Activated CD8-positive, alpha-beta memory T cell treated with anti-CD3 and anti-CD28 coated beads, Interleukin-2, amount 10 ng/mL, durations not matched to agents 7 days and 5 days (primary cell): ENCODE measurements around the gene TSTD1. TPM values are rescaled to one million over a fixed set of nuclear protein-coding genes. Genes with fewer than 3 reads are reported as not detected.
"Not testable (repeated sequence)": the region's sequence is repeated elsewhere in the genome, so short reads cannot be mapped to it uniquely, and the experiment has no call there.

Experiments used
- ATAC-seq: fragments of 150-1000 bp; cut with Tn5 transposase; one replicate; pipeline ENCODE4 v1.10.0; 2021; ENCODE audit warnings: moderate library complexity
- CTCF ChIA-PET: fragments of 350-600 bp; sonication (Branson Sonifier 250); formaldehyde crosslinking; loops from one replicate; lab custom pipeline; 2021; ENCODE audit warnings: antibody characterized with exemption; lab: Charles Lee
- DNase-seq: peaks from one replicate; pipeline ENCODE4 v3.0.0-alpha.2; 2020
- H3K27ac Mint-ChIP-seq: one replicate; pipeline ENCODE4 v1.8.0; 2021; ENCODE audit warnings: mild to moderate bottlenecking, mixed read lengths
- H3K27me3 Mint-ChIP-seq: one replicate; pipeline ENCODE4 v1.8.0; 2021; ENCODE audit warnings: mixed read lengths
- H3K36me3 Mint-ChIP-seq: one replicate; pipeline ENCODE4 v1.8.0; 2021; ENCODE audit warnings: mild to moderate bottlenecking, mixed read lengths
- H3K4me1 Mint-ChIP-seq: one replicate; pipeline ENCODE4 v1.8.0; 2021; ENCODE audit warnings: mixed read lengths
- H3K4me3 Mint-ChIP-seq: one replicate; pipeline ENCODE4 v1.8.0; 2021; ENCODE audit warnings: mild to moderate bottlenecking, moderate library complexity, mixed read lengths
- H3K9me3 Mint-ChIP-seq: one replicate; pipeline ENCODE4 v1.8.0; 2022; ENCODE audit warnings: low read depth, mixed read lengths
- total RNA-seq, 2 experiments: library from RNA; stranded (reverse); gene quantifications; one replicate each; pipeline ENCODE4 v1.2.3, GENCODE V29; 2021

The TSTD1 gene
- total RNA-seq, 2 experiments from 2014 or later, result 62.8 TPM

GRCh38 chr1:161076410-161076809 lies 37.6 kb upstream of the TSTD1 start:
- peaks cover 32% of the 10 kb centered on the region for H3K4me1 Mint-ChIP-seq
- no peaks in the 10 kb centered on the region for H3K9me3 Mint-ChIP-seq
- ATAC-seq, result no peak
- no peaks in the 10 kb centered on the region for H3K27me3 Mint-ChIP-seq
- DNase-seq, result no peak
- no peak overlapping the region for H3K27ac Mint-ChIP-seq
- H3K4me3 Mint-ChIP-seq, result no peak overlapping the region
- CTCF ChIA-PET, result interaction anchor here (0.5 to 1.6 kb wide), 2 partner anchors 21 to 84 kb away, joined by 3 to 7 read pairs; partner anchors contain the start of gene KLHDC9
- no peaks in the 10 kb centered on the region for H3K36me3 Mint-ChIP-seq

GRCh38 chr1:161074676-161075368 lies 36.1 kb upstream of the TSTD1 start:
- peaks cover 39% of the 10 kb centered on the region for H3K4me1 Mint-ChIP-seq
- DNase-seq, result no peak

GRCh38 chr1:161073474-161074121 lies 34.8 kb upstream of the TSTD1 start:
- H3K4me3 Mint-ChIP-seq, result no peak overlapping the region
- DNase-seq, result no peak
- no peak for ATAC-seq
- CTCF ChIA-PET, result interaction anchor here (8.2 kb wide), 1 partner anchor 24 kb away, joined by 154 read pairs; the partner anchor contains the start of gene KLHDC9
- peak overlapping the region; percentile 22 for H3K27ac Mint-ChIP-seq
- H3K9me3 Mint-ChIP-seq, result no peaks in the 10 kb centered on the region
- peaks cover 33% of the 10 kb centered on the region for H3K4me1 Mint-ChIP-seq
- H3K36me3 Mint-ChIP-seq, result peaks cover 9% of the 10 kb centered on the region
- no peaks in the 10 kb centered on the region for H3K27me3 Mint-ChIP-seq

More at GRCh38 chr1:161074676-161075368, 36.1 kb upstream of the TSTD1 start:
- CTCF ChIA-PET, result interaction anchor here (8.2 kb wide), 1 partner anchor 23 kb away, joined by 154 read pairs; the partner anchor contains the start of gene KLHDC9
- ATAC-seq, result no peak
- Mint-ChIP-seq H3K27me3 (no peaks in the 10 kb centered on the region), H3K36me3 (no peaks in the 10 kb centered on the region), H3K4me3 (no peak overlapping the region), H3K9me3 (no peaks in the 10 kb centered on the region), H3K27ac (no peak overlapping the region)

- CTCF ChIA-PET, result interaction anchor here (1.2 to 8.2 kb wide), 6 partner anchors 14 to 81 kb away, joined by 3 to 154 read pairs (median 8); partner anchors contain the start of genes KLHDC9, UFC1 and USF1
- H3K4me1 Mint-ChIP-seq, result peaks cover 36% of the 10 kb centered on the region
- H3K36me3 Mint-ChIP-seq, result peaks cover 14% of the 10 kb centered on the region
- H3K27ac Mint-ChIP-seq, result peak overlapping the region; percentile 22
- no peaks in the 10 kb centered on the region for H3K27me3 Mint-ChIP-seq
- no peak for DNase-seq
- no peaks in the 10 kb centered on the region for H3K9me3 Mint-ChIP-seq
- no peak for ATAC-seq
- H3K4me3 Mint-ChIP-seq, result no peak overlapping the region
Measured at GRCh38 chr1:161072751-161073449, 34.1 kb upstream of the TSTD1 start.

GRCh38 chr1:161071886-161072371 lies 33.2 kb upstream of the TSTD1 start:
- CTCF ChIA-PET, result interaction anchor here (0.8 to 8.2 kb wide), 14 partner anchors 8 to 82 kb away, joined by 3 to 154 read pairs (median 6); partner anchors contain the start of genes KLHDC9, TSTD1, UFC1 and USF1
- H3K27me3 Mint-ChIP-seq, result no peaks in the 10 kb centered on the region
- no peak overlapping the region for H3K4me3 Mint-ChIP-seq
- ATAC-seq (no peak), DNase-seq (peak; percentile 72)
- H3K9me3 Mint-ChIP-seq, result no peaks in the 10 kb centered on the region
- peaks cover 22% of the 10 kb centered on the region for H3K36me3 Mint-ChIP-seq
- H3K27ac Mint-ChIP-seq, result peak overlapping the region; percentile 50
- H3K4me1 Mint-ChIP-seq, result peaks cover 45% of the 10 kb centered on the region

DNA sequence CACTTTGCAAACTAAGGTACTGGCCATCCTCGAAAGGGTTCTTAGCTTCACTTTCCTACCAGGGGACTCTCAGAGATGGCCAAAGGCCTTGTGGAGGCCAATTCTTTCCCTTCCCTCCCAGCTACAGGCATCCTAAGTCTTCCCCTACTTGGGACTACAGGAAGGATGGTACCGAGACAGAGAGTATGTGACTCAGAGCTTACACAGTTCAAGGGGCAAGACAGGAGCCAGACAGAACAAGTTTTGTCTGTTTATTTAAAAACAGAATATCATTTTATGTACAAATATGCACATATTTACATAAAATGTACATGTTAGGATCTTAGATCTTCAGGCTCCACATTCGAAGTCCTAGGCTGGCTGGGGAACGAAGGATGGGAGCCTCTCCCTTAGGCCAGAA lies 32.0 kb upstream of the TSTD1 start:
- Mint-ChIP-seq H3K4me1 (peaks cover 54% of the 10 kb centered on the region), H3K4me3 (no peak overlapping the region), H3K27ac (peak overlapping the region; percentile 100), H3K36me3 (peaks cover 29% of the 10 kb centered on the region), H3K9me3 (no peaks in the 10 kb centered on the region), H3K27me3 (no peaks in the 10 kb centered on the region)
- CTCF ChIA-PET, result interaction anchor here (0.7 to 8.2 kb wide), 15 partner anchors 11 to 233 kb away, joined by 3 to 154 read pairs (median 6); partner anchors contain the start of genes F11R, KLHDC9, TSTD1 and USF1
- DNase-seq (no peak), ATAC-seq (no peak)

- Mint-ChIP-seq H3K36me3 (peaks cover 29% of the 10 kb centered on the region), H3K27ac (peak within 1 kb of the TSS; percentile 100), H3K9me3 (no peaks in the 10 kb centered on the region), H3K4me1 (peaks cover 59% of the 10 kb centered on the region), H3K4me3 (peak within 1 kb of the TSS; percentile 99), H3K27me3 (no peaks in the 10 kb centered on the region)
- CTCF ChIA-PET, result interaction anchor here (0.8 to 8.2 kb wide), 11 partner anchors 13 to 232 kb away, joined by 3 to 154 read pairs (median 5); partner anchors contain the start of genes F11R, KLHDC9, TSTD1 and USF1
- peak; percentile 98 for DNase-seq
- ATAC-seq, result peak; percentile 79
Measured at GRCh38 chr1:161069731-161070270, 31.0 kb upstream of the TSTD1 start, which contains the start of gene ARHGAP30. Gene ARHGAP30, minus strand, starts transcription at chr1:161069891. Its CDS starts 267 bp downstream, at chr1:161069624.

- H3K27ac Mint-ChIP-seq, result peak overlapping the region; percentile 100
- peaks cover 34% of the 10 kb centered on the region for H3K36me3 Mint-ChIP-seq
- peak; percentile 63 for DNase-seq
- no peaks in the 10 kb centered on the region for H3K27me3 Mint-ChIP-seq
- CTCF ChIA-PET, result interaction anchor here (0.8 to 8.2 kb wide), 13 partner anchors 14 to 88 kb away, joined by 3 to 154 read pairs (median 4); partner anchors contain the start of genes F11R, KLHDC9, NECTIN4 and TSTD1
- peak; percentile 1 for ATAC-seq
- H3K4me1 Mint-ChIP-seq, result peaks cover 64% of the 10 kb centered on the region
- peak overlapping the region; percentile 99 for H3K4me3 Mint-ChIP-seq
- no peaks in the 10 kb centered on the region for H3K9me3 Mint-ChIP-seq
Measured at GRCh38 chr1:161069241-161069640, 30.5 kb upstream of the TSTD1 start.

DNA sequence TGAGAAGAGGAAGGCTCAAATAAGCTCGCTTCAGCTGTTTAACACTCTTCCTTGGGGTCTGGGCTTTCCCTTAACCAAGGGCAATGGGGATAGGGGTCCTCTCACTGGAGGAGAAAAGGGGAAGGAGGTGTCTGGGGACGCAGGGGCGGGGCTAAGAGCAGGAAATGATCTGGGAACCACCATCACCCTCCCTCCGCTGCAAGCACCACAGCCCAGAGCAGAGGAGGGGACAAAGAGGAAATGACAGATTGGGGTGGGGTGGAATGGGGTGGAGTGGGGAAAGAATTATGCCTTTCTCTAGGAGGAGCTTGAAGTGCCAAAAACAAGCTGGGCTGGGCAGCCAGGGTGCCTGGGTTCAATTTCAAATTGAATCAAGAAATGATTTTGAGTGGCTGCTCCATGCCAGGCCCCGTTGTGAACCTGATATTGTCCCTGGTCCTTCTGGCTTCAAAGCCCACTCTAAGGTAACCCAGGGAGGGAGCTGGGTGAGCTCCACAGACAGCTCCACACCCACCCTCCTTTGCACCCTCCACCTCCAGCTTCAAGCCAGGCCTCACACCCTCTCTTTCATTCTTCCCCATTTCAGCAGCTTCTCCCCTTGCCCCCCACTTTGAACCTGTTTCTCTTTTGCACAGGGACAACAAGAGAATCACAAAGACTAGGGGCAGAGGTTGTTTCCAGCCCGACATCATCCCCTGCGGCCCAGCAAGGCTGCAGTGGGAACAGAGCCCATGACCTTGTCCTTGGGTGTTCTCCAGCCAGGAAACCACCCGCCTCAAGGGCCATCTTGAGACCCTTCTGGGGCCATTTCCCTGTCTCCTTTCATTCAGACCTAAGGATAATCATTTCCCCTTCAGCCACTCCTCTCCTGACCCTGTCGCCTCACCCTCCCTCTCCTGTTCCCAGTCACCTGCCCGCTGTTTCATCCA lies 29.8 kb upstream of the TSTD1 start:
- H3K4me3 Mint-ChIP-seq, result peak overlapping the region; percentile 99
- H3K36me3 Mint-ChIP-seq, result peaks cover 40% of the 10 kb centered on the region
- H3K27ac Mint-ChIP-seq, result peak overlapping the region; percentile 100
- ATAC-seq (peak; percentile 73), DNase-seq (peak; percentile 93)
- H3K27me3 Mint-ChIP-seq, result no peaks in the 10 kb centered on the region
- H3K9me3 Mint-ChIP-seq, result no peaks in the 10 kb centered on the region
- H3K4me1 Mint-ChIP-seq, result peaks cover 68% of the 10 kb centered on the region
- CTCF ChIA-PET, result interaction anchor here (0.7 to 8.2 kb wide), 11 partner anchors 9 to 78 kb away, joined by 3 to 154 read pairs (median 4); partner anchors contain the start of genes KLHDC9, NECTIN4, TSTD1 and USF1

- ATAC-seq, result no peak
- Mint-ChIP-seq H3K4me1 (peaks cover 64% of the 10 kb centered on the region), H3K36me3 (peaks cover 50% of the 10 kb centered on the region), H3K9me3 (no peaks in the 10 kb centered on the region), H3K27me3 (no peaks in the 10 kb centered on the region), H3K4me3 (peak overlapping the region; percentile 99), H3K27ac (peak overlapping the region; percentile 100)
- DNase-seq, result no peak
- CTCF ChIA-PET, result interaction anchor here (0.7 to 8.2 kb wide), 8 partner anchors 21 to 158 kb away, joined by 3 to 154 read pairs (median 4); partner anchors contain the start of genes KLHDC9 and USF1
Measured at GRCh38 chr1:161066694-161067093, 27.9 kb upstream of the TSTD1 start.

- Mint-ChIP-seq H3K4me1 (peaks cover 63% of the 10 kb centered on the region), H3K36me3 (peaks cover 56% of the 10 kb centered on the region), H3K27ac (peak overlapping the region; percentile 54)
- not testable (repeated sequence) for H3K27me3 Mint-ChIP-seq, DNase-seq, H3K4me3 Mint-ChIP-seq, H3K9me3 Mint-ChIP-seq, ATAC-seq
- CTCF ChIA-PET, result interaction anchor here (0.7 to 1.5 kb wide), 5 partner anchors 19 to 159 kb away, joined by 3 to 4 read pairs (median 3); no protein-coding TSS in a partner anchor
Measured at GRCh38 chr1:161065681-161066080, 26.9 kb upstream of the TSTD1 start.
